ENCODE results near the gene TMC6. TPM values are rescaled to one million over a fixed set of nuclear protein-coding genes. Genes with fewer than 3 reads are reported as not detected.

The TMC6 gene
- total and polyA plus RNA-seq, 8 donors: 9.2 to 223 (median 41.7) TPM

- peak; percentile 54 to 62 for DNase-seq
- no peak for TF ChIP-seq POLR2A (IDR thresholded peaks at IDR 0.05)
- peak in 1 of 7 experiments; percentile 5 for TF ChIP-seq CTCF (IDR thresholded peaks at IDR 0.05)
- Histone ChIP-seq H3K4me3 (peak overlapping the region in 1 of 4 donors; percentile 3), H3K4me1 (peaks cover 81 to 91% (median 85%) of the 10 kb centered on the region in 4 donors), H3K36me3 (peaks cover 6 to 24% (median 21%) of the 10 kb centered on the region in 4 donors), H3K27me3 (no peaks in the 10 kb centered on the region), H3K27ac (peak overlapping the region; percentile 87 to 97 (median 93)), H3K9me3 (no peaks in the 10 kb centered on the region)
- intact Hi-C loops (cut with DNase I; ENCODE audit: low total_unique reads): loop anchor here (5.0 kb wide), 1 partner anchor 63 kb away; no protein-coding TSS in a partner anchor
- 40 to 62% (median 52%) methylated on average over 23 to 28 of the region's 28 CpGs for WGBS, 5 donors
Measured at GRCh38 chr17:78174870-78175642, 46.5 kb upstream of the TMC6 start.

DNA sequence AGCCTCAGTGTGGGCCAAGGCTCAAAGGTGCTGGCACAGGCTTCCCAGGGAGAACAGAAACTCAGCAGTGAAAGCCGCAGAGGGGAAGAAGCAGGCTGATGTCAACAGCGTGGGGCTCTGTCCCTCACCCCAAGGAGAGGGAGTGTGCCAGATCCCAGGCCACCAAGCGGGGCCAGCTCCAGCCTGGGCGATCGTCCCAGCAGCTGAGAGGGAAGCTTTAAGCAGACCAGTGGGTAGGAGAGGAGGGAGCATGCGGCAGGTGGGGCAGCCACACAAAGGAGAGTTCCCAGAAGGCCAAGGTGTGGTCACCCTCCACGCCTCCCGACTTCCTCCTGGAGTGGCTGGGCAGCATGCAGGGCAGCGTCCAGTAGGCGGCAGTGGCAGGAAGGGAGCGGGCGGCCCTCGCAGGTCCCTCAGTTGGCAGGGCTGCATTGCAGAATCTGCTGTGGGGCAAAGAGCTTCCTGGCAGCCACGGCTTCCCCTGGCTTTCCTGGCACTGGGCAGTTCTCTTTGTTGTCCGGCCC lies 45.9 kb upstream of the TMC6 start:
- intact Hi-C loops (cut with DNase I; ENCODE audit: low total_unique reads): no loop called here
- peaks cover 81 to 91% (median 85%) of the 10 kb centered on the region in 4 donors for H3K4me1 ChIP-seq

GRCh38 chr17:78173097-78173715 lies 44.7 kb upstream of the TMC6 start:
- H3K4me1 ChIP-seq: peaks cover 78 to 86% (median 83%) of the 10 kb centered on the region in 4 donors

More for the DNA sequence above, 45.9 kb upstream of the TMC6 start:
- peak overlapping the region in 2 of 4 donors; percentile 3 to 11 for H3K4me3 ChIP-seq
- no peaks in the 10 kb centered on the region for H3K27me3 ChIP-seq
- WGBS, 5 donors: 12 to 43% (median 23%) methylated on average over 10 to 15 of the region's 15 CpGs
- H3K36me3 ChIP-seq: peaks cover 6 to 24% (median 21%) of the 10 kb centered on the region in 4 donors
- TF ChIP-seq EP300 (IDR thresholded peaks at IDR 0.05) (peak; percentile 14), CTCF (IDR thresholded peaks at IDR 0.05) (peak in 5 of 7 experiments; percentile 65 to 95 (median 69)), POLR2AphosphoS5 (IDR thresholded peaks at IDR 0.05) (peak; percentile 54 to 96 (median 84)), POLR2A (IDR thresholded peaks at IDR 0.05) (peak in 1 of 4 donors; percentile 17)
- DNase-seq: peak; percentile 92 to 96
- no peaks in the 10 kb centered on the region for H3K9me3 ChIP-seq
- H3K27ac ChIP-seq: peak overlapping the region; percentile 87 to 97 (median 93)

More at GRCh38 chr17:78173097-78173715, 44.7 kb upstream of the TMC6 start:
- Histone ChIP-seq H3K4me3 (peak overlapping the region in 1 of 4 donors; percentile 33), H3K27me3 (no peaks in the 10 kb centered on the region), H3K27ac (peak overlapping the region; percentile 73 to 97 (median 93)), H3K9me3 (no peaks in the 10 kb centered on the region), H3K36me3 (peaks cover 6 to 24% (median 21%) of the 10 kb centered on the region in 4 donors)
- 25 to 60% (median 53%) methylated on average over 3 to 11 of the region's 11 CpGs for WGBS, 5 donors
- no peak for TF ChIP-seq POLR2A (IDR thresholded peaks at IDR 0.05)
- no peak for TF ChIP-seq POLR2AphosphoS5 (IDR thresholded peaks at IDR 0.05)
- TF ChIP-seq EP300 (IDR thresholded peaks at IDR 0.05): no peak
- no peak for TF ChIP-seq CTCF (IDR thresholded peaks at IDR 0.05)
- DNase-seq: no peak
- intact Hi-C loops (cut with DNase I; ENCODE audit: low total_unique reads): no loop called here
